ENCODE measurements around the gene NR6A1.

GRCh38 chr9:124474151-124474550 is 297.0 kb downstream of the NR6A1 start:
- TF ChIP-seq CTCF (tag by site-specific recombination; IDR thresholded peaks at IDR 0.05), result no peak
- no peak for TF ChIP-seq ZBTB26 (tag by site-specific recombination; optimal IDR thresholded peaks at IDR 0.05)
- no peak for TF ChIP-seq ZNF513 (tag by site-specific recombination; IDR thresholded peaks at IDR 0.05)
- no peak for TF ChIP-seq ZNF175 (tag by site-specific recombination; IDR thresholded peaks at IDR 0.05)
- no peak for TF ChIP-seq KLF1 (tag by site-specific recombination; IDR thresholded peaks at IDR 0.05)
- no peak for TF ChIP-seq ZFP69B (tag by site-specific recombination; IDR thresholded peaks at IDR 0.05)
- no peak for TF ChIP-seq ZNF530 (tag by site-specific recombination; IDR thresholded peaks at IDR 0.05; ENCODE audit: low read depth)
- TF ChIP-seq ZNF121 (tag by site-specific recombination; IDR thresholded peaks at IDR 0.05), result no peak
- TF ChIP-seq KLF16 (tag by site-specific recombination; IDR thresholded peaks at IDR 0.05), result no peak
- no peak for TF ChIP-seq ZBTB7A (tag by site-specific recombination; IDR thresholded peaks at IDR 0.05; ENCODE audit: low read depth)
- no peak for TF ChIP-seq ZNF654 (tag by site-specific recombination; IDR thresholded peaks at IDR 0.05; ENCODE audit: low read depth)

Data from HEK293 (cell line).